Gastrocnemius medialis (tissue), 4 donors: ENCODE data around the gene PCSK6.

ENCODE experiments used
- POLR2A ChIP-seq, 2 donors: fragments of 450-650 bp; IDR thresholded peaks; one replicate each; pipeline ENCODE4 v1.6.1; 2017; ENCODE audit warnings: antibody characterized with exemption in 2 of 2, mild to moderate bottlenecking in 2 of 2, moderate library complexity in 2 of 2
- TF ChIP-seq, protein P1 (sequence below), 5 experiments: fragments of 450-650 bp in 3 of 5; fragments of 200-600 bp in 2 of 5; sonication (generic) in 2 of 5; IDR thresholded peaks in 4 of 5; conservative IDR thresholded peaks in 1 of 5; 1 replicate in 4 of 5; 2 replicates in 1 of 5; pipeline ENCODE4 v1.5.1; 2016 to 2019; ENCODE audit warnings: antibody characterized with exemption in 5 of 5, mild to moderate bottlenecking in 3 of 5, moderate library complexity in 3 of 5

- TF ChIP-seq, protein P1, sequence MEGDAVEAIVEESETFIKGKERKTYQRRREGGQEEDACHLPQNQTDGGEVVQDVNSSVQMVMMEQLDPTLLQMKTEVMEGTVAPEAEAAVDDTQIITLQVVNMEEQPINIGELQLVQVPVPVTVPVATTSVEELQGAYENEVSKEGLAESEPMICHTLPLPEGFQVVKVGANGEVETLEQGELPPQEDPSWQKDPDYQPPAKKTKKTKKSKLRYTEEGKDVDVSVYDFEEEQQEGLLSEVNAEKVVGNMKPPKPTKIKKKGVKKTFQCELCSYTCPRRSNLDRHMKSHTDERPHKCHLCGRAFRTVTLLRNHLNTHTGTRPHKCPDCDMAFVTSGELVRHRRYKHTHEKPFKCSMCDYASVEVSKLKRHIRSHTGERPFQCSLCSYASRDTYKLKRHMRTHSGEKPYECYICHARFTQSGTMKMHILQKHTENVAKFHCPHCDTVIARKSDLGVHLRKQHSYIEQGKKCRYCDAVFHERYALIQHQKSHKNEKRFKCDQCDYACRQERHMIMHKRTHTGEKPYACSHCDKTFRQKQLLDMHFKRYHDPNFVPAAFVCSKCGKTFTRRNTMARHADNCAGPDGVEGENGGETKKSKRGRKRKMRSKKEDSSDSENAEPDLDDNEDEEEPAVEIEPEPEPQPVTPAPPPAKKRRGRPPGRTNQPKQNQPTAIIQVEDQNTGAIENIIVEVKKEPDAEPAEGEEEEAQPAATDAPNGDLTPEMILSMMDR (IDR thresholded peaks at IDR 0.05 in 4 of 5, conservative IDR thresholded peaks at IDR 0.05 in 1 of 5): no peak
- no peak for TF ChIP-seq POLR2A (IDR thresholded peaks at IDR 0.05)
Measured at GRCh38 chr15:101510212-101511197, 21.0 kb upstream of the PCSK6 start.
